ENCODE data around the gene ITGA8. TPM values are rescaled to one million over a fixed set of nuclear protein-coding genes. Genes with fewer than 3 reads are reported as not detected.
"Not testable (repeated sequence)": the region's sequence is repeated elsewhere in the genome, so short reads cannot be mapped to it uniquely, and the experiment has no call there.

The ITGA8 gene
- total RNA-seq, 4 donors from 2014 or later, result 1.6 to 8.2 (median 4.2) TPM

GRCh38 chr10:15540727-15541126, 179.0 kb downstream of the ITGA8 start:
- DNase-seq (ENCODE audit: low spot score in 2 of 2), result no peak
- TF ChIP-seq POLR2A (IDR thresholded peaks at IDR 0.05), result no peak
- no peak for TF ChIP-seq CTCF (IDR thresholded peaks at IDR 0.05)
- 75 to 93% methylated on average over 2 of the region's 2 CpGs for WGBS, 2 donors
- intact Hi-C loops (cut with DNase I; ENCODE audit: low total_unique reads), result no loop called here
- H3K4me3 ChIP-seq (ENCODE audit: low read depth, poor library complexity, severe bottlenecking), result no peak overlapping the region

GRCh38 chr10:15539262-15539661, 180.5 kb downstream of the ITGA8 start:
- no peak overlapping the region for H3K4me3 ChIP-seq (ENCODE audit: low read depth, poor library complexity, severe bottlenecking)
- WGBS, 2 donors, result 68 to 76% methylated on average over 1 of the region's 1 CpG
- no peak for DNase-seq (ENCODE audit: low spot score in 2 of 2)
- no peak for TF ChIP-seq POLR2A (IDR thresholded peaks at IDR 0.05)
- no peak for TF ChIP-seq CTCF (IDR thresholded peaks at IDR 0.05)
- intact Hi-C loops (cut with DNase I; ENCODE audit: low total_unique reads), result no loop called here

GRCh38 chr10:15534928-15535538, 184.7 kb downstream of the ITGA8 start:
- 97 to 99% methylated on average over 18 to 31 of the region's 31 CpGs for WGBS, 2 donors
- not testable (repeated sequence) for DNase-seq (ENCODE audit: low spot score in 2 of 2)

GRCh38 chr10:15531927-15532722, 187.6 kb downstream of the ITGA8 start:
- no peak overlapping the region for H3K4me3 ChIP-seq (ENCODE audit: low read depth, poor library complexity, severe bottlenecking)
- intact Hi-C loops (cut with DNase I; ENCODE audit: low total_unique reads), result no loop called here
- 84 to 89% methylated on average over 10 to 13 of the region's 13 CpGs for WGBS, 2 donors
- no peak for DNase-seq (ENCODE audit: low spot score in 2 of 2)
- TF ChIP-seq CTCF (IDR thresholded peaks at IDR 0.05) (no peak), POLR2A (IDR thresholded peaks at IDR 0.05) (no peak)

More at GRCh38 chr10:15534928-15535538, 184.7 kb downstream of the ITGA8 start:
- H3K4me3 ChIP-seq (ENCODE audit: low read depth, poor library complexity, severe bottlenecking); intact Hi-C loops (cut with DNase I; ENCODE audit: low total_unique reads): not testable (repeated sequence)

GRCh38 chr10:15528859-15529239, 190.9 kb downstream of the ITGA8 start:
- no peak for DNase-seq (ENCODE audit: low spot score in 2 of 2)
- WGBS, 2 donors, result 74 to 84% methylated on average over 4 of the region's 4 CpGs
- intact Hi-C loops (cut with DNase I; ENCODE audit: low total_unique reads), result no loop called here
- H3K4me3 ChIP-seq (ENCODE audit: low read depth, poor library complexity, severe bottlenecking), result no peak overlapping the region
- no peak for TF ChIP-seq CTCF (IDR thresholded peaks at IDR 0.05)
- TF ChIP-seq POLR2A (IDR thresholded peaks at IDR 0.05), result no peak

- intact Hi-C loops (cut with DNase I; ENCODE audit: low total_unique reads), result no loop called here
- TF ChIP-seq CTCF (IDR thresholded peaks at IDR 0.05), result no peak
- 42 to 63% methylated on average over 3 of the region's 3 CpGs for WGBS, 2 donors
- H3K4me3 ChIP-seq (ENCODE audit: low read depth, poor library complexity, severe bottlenecking), result no peak overlapping the region
- no peak for DNase-seq (ENCODE audit: low spot score in 2 of 2)
These were observed 193.0 kb downstream of the ITGA8 start for GRCh38 chr10:15526754-15527153.
